Measurements from ENCODE around the gene ITIH5.

The ITIH5 gene

GRCh38 chr10:7545792-7546191 is 121.0 kb downstream of the ITIH5 start:
- DNase-seq: no peak

- DNase-seq: no peak
Measured at GRCh38 chr10:7545261-7545660, 121.5 kb downstream of the ITIH5 start.

DNA sequence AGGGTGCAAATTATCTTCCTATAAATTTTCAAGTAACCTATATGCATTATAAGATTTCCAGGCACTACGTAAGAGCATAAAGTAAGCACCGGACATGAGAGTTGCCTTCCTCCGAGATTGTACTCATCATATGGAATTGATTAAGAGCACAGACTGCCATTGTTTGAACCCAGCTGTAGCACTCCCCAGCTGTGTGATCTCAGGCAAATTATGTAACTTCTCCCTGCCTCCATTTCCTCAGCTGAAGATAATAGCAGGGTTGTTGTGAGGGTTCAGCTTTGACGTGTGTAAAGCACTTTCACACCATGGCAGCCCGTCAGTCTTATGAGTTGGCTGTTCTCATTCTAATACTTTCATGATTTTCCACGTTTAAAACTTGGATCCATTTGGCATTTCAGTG is 122.6 kb downstream of the ITIH5 start:
- no peak for DNase-seq

DNA sequence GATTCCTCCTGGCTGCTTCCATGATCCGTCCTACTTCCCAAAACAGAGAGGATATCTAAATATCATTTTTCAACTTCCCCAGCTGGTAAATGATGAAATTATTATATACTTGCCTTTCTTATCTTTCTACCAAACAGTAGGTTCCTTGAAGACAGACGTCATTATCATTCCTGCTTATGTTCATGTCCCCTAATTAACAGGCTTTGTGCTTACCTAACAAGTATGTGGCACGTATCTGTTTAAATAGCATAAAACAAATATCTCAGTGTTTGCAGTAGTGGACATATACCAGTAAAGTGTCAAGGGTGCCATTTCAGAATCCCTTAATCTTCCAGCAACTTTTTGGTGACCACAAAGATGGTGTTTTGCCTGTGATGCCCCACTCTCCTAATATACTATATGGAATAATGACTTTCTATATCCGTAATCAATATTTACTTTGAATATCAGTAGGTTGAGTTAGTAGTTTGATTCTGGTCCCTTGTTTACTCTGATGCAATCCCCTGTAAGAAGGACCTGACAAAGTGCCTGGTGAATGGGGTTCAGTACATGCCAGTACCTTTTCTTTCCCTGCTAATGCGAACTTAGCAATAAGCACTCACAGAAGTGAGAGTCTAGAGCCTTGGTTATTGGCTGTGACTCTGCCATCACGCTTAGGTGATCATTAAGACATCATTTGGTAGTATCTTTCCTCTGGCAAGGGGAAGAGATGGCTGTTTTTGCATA is 124.4 kb downstream of the ITIH5 start:
- no peak for DNase-seq

DNA sequence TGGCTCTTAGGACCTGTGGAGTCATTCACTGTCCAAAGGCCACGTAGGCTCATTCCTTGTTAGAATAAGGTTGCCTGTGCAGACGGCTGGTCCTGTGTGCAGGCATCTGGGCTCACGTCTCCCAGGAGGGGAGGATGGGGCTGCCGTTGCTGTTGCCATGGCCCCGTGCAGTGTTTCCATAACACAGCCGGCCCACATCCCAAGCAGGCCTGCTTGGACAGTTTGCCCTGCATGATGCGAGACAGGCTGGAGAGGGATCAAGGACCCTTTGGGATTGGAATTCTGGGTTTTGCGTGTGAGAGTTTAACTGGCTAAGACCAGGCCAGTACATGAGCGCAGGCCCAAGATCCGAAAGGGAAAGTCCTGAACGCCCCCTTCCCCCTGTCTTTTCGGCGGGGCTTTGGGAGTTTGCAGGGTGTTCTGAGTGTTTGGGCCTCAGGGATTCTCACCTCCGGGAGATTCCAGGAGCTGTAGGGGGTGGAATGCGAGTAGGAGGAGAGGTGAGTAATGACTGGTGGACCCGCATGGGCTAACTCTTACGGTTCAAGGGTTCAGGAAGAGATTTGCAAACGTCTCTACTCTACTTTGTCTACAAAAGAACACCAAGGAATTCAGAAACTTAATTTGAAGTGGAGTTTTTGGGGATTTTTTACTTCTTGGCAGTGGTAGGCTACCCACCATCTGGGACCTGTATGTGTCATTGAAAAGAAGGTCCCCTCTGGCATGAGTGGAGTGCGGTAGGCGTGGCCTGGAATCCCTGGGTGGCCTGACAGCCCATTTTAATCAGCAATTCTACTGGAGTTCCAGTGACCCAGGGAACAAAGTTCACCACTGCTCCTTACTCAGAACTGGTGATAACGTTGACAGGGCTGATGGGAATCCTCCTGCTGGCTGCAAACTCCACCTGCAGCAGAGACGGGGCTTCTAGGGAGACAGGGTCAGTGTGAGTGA is 125.4 kb downstream of the ITIH5 start:
- DNase-seq: no peak

DNA sequence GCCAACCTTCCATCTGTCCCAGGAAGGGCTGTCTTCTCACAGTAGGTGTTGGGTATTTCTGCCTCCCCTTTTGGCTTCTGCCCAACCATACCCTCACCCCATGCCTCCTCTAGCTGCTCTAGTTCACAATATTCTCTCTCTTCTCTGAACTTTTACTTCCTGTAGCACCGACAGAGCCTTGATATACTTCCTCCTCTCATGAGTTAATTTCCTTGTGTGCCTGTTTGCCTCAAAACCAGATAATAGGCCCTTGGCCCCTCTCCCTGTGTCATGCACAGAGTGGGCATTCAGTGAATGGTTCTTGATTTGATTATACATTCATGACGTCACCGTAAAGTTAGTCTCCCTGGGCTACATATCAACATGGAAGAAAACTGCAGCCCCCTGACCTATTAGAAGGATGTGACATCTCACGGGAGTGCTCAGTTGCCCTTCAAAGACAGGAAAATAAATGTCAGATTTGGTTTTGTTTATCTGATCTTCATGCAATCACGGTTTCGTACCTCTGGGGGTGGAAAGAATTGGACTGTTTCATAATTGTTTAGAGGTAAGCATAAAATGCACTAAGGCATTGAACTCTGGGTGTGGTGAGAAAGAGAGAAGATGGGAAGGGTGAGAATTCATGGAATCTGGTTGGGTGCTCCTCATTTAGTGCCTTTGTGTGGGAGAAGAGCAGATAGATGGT is 127.7 kb downstream of the ITIH5 start:
- no peak for DNase-seq

DNA sequence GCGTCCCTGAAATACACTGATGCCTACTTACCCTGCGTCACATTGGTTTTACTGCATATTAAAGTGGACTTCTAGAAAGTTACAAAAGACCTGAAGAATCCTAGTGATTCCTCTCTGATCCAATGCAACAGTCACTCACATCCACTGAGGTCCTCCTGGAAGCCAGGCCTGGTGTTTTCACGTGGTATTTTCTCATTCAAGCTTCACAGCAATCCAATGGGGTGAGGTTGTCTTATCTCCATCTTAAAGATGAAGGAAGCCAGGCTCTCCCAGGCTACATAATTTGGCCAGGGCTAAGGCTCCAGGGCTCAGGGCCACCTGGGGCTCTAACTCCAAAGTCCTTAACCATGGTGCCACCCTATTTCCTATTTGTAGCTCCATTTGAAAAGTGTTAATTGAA is 129.6 kb downstream of the ITIH5 start:
- DNase-seq: no peak

DNA sequence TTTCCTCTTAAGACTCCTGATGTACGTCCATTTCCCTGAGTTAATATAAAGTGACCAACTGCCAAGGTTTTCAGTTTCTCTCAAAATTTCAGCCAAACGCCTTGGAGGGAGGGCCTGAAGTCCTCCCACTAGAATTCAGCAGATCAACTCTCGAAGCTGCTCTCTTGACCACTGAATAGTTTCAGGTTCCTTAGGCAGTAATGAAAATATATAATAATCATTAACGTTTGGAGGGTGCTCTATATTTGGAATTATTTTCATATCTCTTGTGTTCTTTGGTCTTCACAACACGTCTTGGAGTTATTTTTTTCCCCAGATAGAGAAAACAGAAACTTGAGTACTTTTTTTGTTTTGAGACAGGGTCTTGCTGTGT is 132.3 kb downstream of the ITIH5 start:
- DNase-seq: no peak

DNA sequence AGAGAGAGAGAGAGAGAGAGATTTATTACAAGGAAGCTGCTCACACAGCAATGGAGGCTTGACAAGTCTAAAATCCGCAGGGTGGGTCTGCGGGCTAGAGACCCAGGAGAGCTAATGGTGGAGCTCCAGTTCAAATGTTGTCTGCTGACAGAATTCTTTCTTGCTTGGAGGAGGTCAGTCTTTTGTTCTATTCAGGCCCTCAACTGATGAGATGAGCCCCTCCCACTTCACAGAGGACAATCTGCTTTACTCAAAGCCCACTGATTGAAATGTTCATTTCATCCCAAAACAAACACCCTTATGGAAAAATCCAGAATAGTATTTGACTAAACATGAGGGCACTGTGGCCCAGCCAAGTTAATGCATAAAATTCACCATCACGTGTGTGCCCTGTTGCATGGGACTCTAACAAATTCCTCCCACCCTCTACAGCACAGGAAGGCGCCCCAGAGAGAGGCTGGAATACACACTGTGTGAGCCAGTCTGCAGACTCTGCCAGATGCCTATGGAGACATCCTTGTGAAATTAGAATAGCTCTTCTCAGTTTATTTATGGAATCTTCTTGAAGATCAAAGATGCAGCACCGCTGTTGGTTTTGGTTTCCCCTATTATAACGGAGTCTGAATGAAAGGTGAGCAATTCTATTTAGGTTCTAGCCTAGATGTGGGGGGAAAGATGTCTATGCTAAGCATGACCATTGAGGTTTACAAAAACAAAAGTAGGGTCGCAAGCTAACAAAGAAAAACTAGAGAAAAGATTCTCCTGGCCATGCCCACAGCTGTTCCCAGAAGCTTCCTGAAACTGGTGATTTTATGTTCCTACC is 132.9 kb downstream of the ITIH5 start:
- no peak for DNase-seq

DNA sequence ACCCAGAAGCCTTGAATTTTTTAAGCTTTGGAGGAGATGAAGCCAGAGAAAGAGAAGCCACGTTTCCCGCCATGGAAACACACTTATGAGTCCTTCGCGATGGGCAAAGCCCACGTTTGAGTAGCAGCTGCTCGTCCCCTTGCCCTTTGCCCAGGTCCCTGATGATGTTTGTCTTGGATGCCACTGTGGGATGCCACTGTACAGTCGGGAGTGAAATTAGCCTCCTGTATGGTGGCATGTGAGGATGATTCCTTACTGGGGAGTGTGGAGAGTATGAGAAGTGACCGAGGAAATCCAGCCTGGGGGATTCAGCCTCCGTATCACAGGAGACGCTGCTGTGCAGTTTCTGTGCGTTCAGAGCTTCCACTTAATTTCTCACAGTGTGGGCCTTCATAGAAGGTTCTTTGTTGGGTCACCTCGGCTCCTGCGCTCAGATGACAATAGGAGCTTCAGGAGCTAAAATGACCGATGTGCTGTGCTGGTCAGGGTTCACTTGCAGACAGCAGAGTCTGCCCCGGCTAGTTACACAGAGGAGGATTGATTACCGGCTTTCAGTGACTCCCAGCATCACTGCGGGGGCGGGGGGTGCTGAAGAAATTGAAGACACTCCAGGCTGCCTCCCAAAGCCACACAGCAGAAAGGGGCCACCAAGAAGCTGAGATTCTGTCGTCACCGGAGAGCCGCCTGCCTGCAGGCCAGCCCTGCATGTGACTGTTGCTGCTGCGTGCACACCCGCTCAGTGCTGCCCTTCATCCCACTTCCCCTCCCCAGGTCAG is 133.9 kb downstream of the ITIH5 start:
- DNase-seq: no peak

- no peak for DNase-seq
Measured at GRCh38 chr10:7529638-7530037, 137.1 kb downstream of the ITIH5 start.

DNA sequence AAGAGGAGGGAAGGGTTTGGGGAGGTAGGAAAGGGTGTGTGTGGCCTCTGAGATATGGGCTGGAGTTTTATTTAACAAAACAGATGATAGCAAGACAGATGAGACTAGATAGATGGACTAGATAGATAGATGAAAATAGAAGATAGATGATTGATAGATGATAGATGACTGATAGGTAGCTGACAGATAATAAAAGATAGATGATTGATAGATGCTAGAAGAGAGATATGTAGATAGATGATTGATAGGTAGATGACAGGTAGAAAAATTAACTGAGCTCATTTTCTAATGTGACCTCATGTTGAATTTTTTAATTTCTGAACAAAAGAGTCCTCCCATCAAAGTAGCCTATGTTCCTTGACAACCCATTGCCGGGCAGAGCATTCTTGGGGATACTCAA is 139.3 kb downstream of the ITIH5 start:
- no peak for DNase-seq

GRCh38 chr10:7526017-7526400 is 140.8 kb downstream of the ITIH5 start:
- DNase-seq: no peak

DNA sequence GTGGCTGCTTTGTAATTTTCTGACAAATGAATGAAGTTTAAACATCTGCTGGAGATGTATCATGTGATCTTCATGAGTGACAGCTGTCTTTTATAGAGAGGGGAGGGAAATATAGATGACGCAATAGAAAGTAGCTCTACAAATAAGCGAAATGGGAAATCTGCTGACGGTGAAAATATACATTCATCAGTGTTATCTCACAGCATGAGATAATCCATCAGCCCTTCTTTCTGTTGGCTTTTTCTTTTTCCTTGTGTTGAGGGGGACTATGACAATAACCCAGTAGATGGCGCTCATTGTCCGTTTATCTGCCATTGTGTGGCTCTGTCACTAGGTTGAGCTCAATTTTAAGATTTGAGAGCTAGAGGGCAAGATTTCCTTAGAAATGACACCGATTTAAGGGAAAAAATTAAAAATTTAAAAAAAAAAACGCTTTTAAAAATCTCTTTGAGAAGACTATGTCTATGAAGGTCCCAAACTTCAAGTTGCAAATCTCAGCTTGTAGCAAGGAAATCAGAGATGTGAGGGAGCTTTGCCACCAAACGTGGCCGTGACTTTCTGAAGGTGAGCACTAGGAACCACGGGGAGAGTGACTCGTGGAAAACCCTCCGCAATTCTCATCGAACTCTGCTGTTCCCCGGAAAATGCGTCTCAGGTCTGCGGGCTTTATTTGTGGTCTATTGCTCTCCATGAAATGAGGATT is 141.3 kb downstream of the ITIH5 start:
- DNase-seq: peak; percentile 57 to 60

DNA sequence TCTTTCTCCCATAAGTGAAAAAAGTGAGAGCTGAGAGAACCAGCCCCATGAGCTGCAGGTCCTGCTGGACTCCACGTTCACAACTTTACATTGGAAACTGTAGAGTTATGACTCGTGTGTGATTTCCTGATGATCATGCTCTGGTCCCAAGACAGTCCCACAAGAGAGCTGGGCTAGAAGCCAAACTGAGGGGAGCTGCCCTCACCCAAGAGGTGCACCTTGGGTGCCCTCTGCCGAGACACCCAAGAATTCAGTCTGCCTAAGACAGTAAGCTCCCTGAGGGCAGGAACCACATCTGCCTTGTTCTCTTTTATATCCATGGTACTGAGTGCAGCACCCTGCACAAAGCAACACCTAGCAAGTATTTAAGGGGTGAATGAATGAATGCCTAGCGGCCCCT is 143.1 kb downstream of the ITIH5 start:
- no peak for DNase-seq

DNA sequence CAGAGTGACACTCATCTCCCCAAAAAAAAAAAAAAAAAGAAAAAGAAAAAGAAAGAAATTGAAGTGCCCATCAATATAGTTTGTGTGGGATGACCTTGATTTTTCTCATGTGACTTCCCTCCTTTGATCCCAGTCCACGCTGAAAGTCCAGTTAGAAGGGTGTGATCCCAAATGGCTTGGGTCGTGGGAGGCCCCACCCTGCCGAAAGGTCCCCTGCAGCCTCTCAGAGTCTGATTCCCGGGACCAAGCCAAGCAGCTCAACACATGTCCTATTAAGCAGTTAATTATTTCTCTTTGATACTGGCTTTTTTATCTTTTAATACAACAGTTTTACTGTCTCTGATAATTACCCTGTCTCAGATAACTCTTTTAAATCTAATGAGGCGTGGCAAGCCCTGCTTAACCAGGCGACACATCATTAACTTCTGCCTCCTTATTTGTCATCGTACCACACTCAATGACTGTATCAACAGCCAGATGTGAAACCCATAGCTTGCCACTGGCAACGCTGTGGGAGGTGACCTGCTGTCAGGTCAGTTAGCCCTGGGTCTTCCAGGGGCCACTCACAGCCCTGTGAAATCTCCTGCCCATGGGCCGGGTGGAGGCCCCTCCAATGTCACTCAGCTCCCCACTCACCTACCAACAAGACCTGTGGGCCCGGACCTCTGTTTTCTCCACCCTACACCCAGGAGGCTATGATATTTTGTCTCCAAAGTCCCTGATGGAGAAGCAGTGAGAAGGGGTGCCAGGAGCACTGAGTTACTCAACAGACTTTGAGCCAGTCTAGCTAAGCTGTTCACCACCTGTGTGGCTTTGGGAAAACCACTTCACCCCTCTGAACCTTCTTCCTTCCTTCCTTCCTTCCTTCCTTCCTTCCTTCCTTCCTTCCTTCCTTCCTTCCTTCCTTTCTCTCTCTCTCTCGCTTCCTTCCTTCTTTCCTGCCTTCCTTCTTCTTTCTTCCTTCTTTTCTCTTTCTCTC is 146.0 kb downstream of the ITIH5 start:
- DNase-seq: no peak

GRCh38 chr10:7519351-7519750 is 147.4 kb downstream of the ITIH5 start:
- DNase-seq: no peak

GRCh38 chr10:7518693-7519092 is 148.1 kb downstream of the ITIH5 start:
- no peak for DNase-seq

DNA sequence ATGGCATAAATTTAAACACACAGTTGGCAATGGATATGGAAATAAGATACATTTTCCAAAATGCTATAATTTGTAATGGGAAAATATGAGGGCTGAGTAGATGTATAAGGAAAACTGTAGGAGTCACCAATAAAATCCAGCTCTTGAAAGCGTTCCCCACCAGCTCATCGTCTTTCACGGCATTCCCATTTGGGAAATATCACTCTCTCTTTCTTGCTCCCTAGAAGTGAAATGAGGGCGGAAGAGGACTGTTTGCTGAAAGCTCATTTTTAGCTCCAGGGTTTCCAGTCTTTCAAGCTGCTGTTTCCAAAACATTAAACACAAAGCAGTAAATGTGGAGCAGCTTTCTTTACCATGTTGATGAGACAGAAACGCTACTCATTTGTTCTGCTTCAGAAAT is 151.3 kb downstream of the ITIH5 start:
- DNase-seq: no peak

GRCh38 chr10:7513936-7514335 is 152.8 kb downstream of the ITIH5 start:
- no peak for DNase-seq

Data from activated T-cell treated with anti-CD3 and anti-CD28 coated beads, Interleukin-2, amount 50 U/mL, for 48 hours (primary cell).